ENCODE results near the gene CFAP99.

The CFAP99 gene

GRCh38 chr4:2409381-2409783, 9.4 kb upstream of the CFAP99 start:
- Histone ChIP-seq H2AFZ (ENCODE audit: low read length) (no peak overlapping the region), H3K4me1 (ENCODE audit: insufficient read depth, low read length, poor library complexity, severe bottlenecking) (peaks cover 30% of the 10 kb centered on the region), H4K20me1 (ENCODE audit: insufficient read depth, low read length, poor library complexity, severe bottlenecking) (no peaks in the 10 kb centered on the region), H3K4me3 (ENCODE audit: low read length, poor library complexity, severe bottlenecking) (no peak overlapping the region), H3K9me3 (ENCODE audit: insufficient read depth, low read depth, low read length) (no peaks in the 10 kb centered on the region), H3K4me2 (ENCODE audit: low read depth, low read length, poor library complexity, severe bottlenecking) (no peak overlapping the region), H3F3A (ENCODE audit: low read depth) (0 out of 2 replicates have a peak, but pooled peaks cover 8% of the 10 kb centered on the region), H3K27me3 (ENCODE audit: insufficient read depth, low read length, poor library complexity, severe bottlenecking) (no peaks in the 10 kb centered on the region), H3K79me2 (ENCODE audit: insufficient read depth, low read length) (no peaks in the 10 kb centered on the region), H3K36me3 (ENCODE audit: insufficient read depth, low read length) (no peaks in the 10 kb centered on the region), H3K9ac (ENCODE audit: low read depth, low read length, poor library complexity, severe bottlenecking) (no peak overlapping the region), H3K9me2 (replicated peaks; ENCODE audit: low read depth, low read length) (no peaks in the 10 kb centered on the region)
- TF ChIP-seq EZH2phosphoT487 (IDR thresholded peaks at IDR 0.05; ENCODE audit: borderline replicate concordance), result no peak
- TF ChIP-seq, protein P1, sequence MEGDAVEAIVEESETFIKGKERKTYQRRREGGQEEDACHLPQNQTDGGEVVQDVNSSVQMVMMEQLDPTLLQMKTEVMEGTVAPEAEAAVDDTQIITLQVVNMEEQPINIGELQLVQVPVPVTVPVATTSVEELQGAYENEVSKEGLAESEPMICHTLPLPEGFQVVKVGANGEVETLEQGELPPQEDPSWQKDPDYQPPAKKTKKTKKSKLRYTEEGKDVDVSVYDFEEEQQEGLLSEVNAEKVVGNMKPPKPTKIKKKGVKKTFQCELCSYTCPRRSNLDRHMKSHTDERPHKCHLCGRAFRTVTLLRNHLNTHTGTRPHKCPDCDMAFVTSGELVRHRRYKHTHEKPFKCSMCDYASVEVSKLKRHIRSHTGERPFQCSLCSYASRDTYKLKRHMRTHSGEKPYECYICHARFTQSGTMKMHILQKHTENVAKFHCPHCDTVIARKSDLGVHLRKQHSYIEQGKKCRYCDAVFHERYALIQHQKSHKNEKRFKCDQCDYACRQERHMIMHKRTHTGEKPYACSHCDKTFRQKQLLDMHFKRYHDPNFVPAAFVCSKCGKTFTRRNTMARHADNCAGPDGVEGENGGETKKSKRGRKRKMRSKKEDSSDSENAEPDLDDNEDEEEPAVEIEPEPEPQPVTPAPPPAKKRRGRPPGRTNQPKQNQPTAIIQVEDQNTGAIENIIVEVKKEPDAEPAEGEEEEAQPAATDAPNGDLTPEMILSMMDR (conservative IDR thresholded peaks at IDR 0.05; ENCODE audit: low read length), result no peak

DNA sequence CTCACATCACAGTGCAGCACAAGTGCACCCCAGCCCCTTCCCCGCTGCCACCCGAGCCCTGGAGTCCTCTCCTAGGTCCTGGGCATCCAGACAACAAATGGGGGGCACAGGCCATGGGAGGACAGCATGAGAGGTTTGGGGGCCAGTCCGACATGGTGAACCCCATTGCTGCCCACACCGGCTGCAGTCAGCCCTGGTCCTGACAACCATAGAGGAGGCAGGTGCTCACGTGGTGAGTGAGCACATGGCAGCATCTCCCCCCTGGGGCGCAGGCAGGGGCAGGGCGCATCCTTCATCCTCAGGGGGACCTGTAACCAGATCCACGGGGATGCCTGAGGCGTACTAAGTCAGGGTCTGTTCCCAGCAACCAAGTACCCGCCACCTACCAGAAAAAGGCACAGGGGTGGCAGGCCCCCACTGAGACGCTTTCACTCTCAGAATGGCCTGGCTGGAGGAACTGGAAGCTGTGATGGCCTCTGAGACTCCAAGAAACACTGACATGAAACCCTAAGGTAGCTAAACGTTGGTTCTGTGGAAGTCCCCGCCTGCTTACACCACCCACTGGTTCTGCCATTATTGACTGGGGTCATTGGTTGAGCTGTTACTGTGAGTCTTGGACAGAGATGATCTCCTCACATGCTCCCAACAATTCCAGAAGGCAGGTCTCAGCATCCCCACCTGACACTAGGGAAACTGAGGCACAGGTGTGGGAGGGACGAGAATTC, 6.8 kb upstream of the CFAP99 start:
- H4K20me1 ChIP-seq (ENCODE audit: insufficient read depth, low read length, poor library complexity, severe bottlenecking), result no peaks in the 10 kb centered on the region
- no peaks in the 10 kb centered on the region for H3K9me2 ChIP-seq (replicated peaks; ENCODE audit: low read depth, low read length)
- peak overlapping the region; percentile 72 for H3K4me3 ChIP-seq (ENCODE audit: low read length, poor library complexity, severe bottlenecking)

GRCh38 chr4:2412534-2412884, 6.2 kb upstream of the CFAP99 start:
- Histone ChIP-seq H3K9me2 (replicated peaks; ENCODE audit: low read depth, low read length) (no peaks in the 10 kb centered on the region), H3K9ac (ENCODE audit: low read depth, low read length, poor library complexity, severe bottlenecking) (peak overlapping the region; percentile 68), H3K27me3 (ENCODE audit: insufficient read depth, low read length, poor library complexity, severe bottlenecking) (no peaks in the 10 kb centered on the region), H3K79me2 (ENCODE audit: insufficient read depth, low read length) (no peaks in the 10 kb centered on the region), H3K9me3 (ENCODE audit: insufficient read depth, low read depth, low read length) (no peaks in the 10 kb centered on the region), H3K36me3 (ENCODE audit: insufficient read depth, low read length) (no peaks in the 10 kb centered on the region), H3F3A (ENCODE audit: low read depth) (0 out of 2 replicates have a peak, but pooled peaks cover 10% of the 10 kb centered on the region), H3K4me3 (ENCODE audit: low read length, poor library complexity, severe bottlenecking) (peak overlapping the region; percentile 72), H3K4me1 (ENCODE audit: insufficient read depth, low read length, poor library complexity, severe bottlenecking) (peaks cover 38% of the 10 kb centered on the region), H2AFZ (ENCODE audit: low read length) (peak overlapping the region; percentile 36), H4K20me1 (ENCODE audit: insufficient read depth, low read length, poor library complexity, severe bottlenecking) (no peaks in the 10 kb centered on the region), H3K4me2 (ENCODE audit: low read depth, low read length, poor library complexity, severe bottlenecking) (peak overlapping the region; percentile 89)
- no peak for TF ChIP-seq EZH2phosphoT487 (IDR thresholded peaks at IDR 0.05; ENCODE audit: borderline replicate concordance)
- TF ChIP-seq, protein P1 (conservative IDR thresholded peaks at IDR 0.05; ENCODE audit: low read length), result no peak

More for the DNA sequence above, 6.8 kb upstream of the CFAP99 start:
- Histone ChIP-seq H3K27me3 (ENCODE audit: insufficient read depth, low read length, poor library complexity, severe bottlenecking) (no peaks in the 10 kb centered on the region), H3K4me1 (ENCODE audit: insufficient read depth, low read length, poor library complexity, severe bottlenecking) (peaks cover 38% of the 10 kb centered on the region), H3K9ac (ENCODE audit: low read depth, low read length, poor library complexity, severe bottlenecking) (peak overlapping the region; percentile 68), H3K9me3 (ENCODE audit: insufficient read depth, low read depth, low read length) (no peaks in the 10 kb centered on the region), H3K36me3 (ENCODE audit: insufficient read depth, low read length) (no peaks in the 10 kb centered on the region), H3K79me2 (ENCODE audit: insufficient read depth, low read length) (no peaks in the 10 kb centered on the region), H3F3A (ENCODE audit: low read depth) (0 out of 2 replicates have a peak, but pooled peaks cover 10% of the 10 kb centered on the region), H3K4me2 (ENCODE audit: low read depth, low read length, poor library complexity, severe bottlenecking) (peak overlapping the region; percentile 89), H2AFZ (ENCODE audit: low read length) (no peak overlapping the region)
- no peak for TF ChIP-seq EZH2phosphoT487 (IDR thresholded peaks at IDR 0.05; ENCODE audit: borderline replicate concordance)
- TF ChIP-seq, protein P1 (conservative IDR thresholded peaks at IDR 0.05; ENCODE audit: low read length), result no peak
